CD4-positive, CD25-positive, alpha-beta regulatory T cell (primary cell): ENCODE measurements around the gene PIEZO2. TPM values are rescaled to one million over a fixed set of nuclear protein-coding genes. Genes with fewer than 3 reads are reported as not detected.

Source experiments
- ATAC-seq, 2 donors: fragments of 150-1000 bp; cut with Tn5 transposase; one replicate each; pipeline ENCODE4 v1.10.0; 2021; ENCODE audit warnings: low read depth in 2 of 2, moderate number of reproducible peaks in 2 of 2, moderate library complexity in 1 of 2
- DNase-seq, 3 donors: peaks; one replicate each; pipeline versions ENCODE4 v3.0.0 to v3.0.0-alpha.2; 2012 to 2022; ENCODE audit warnings: mixed read lengths in 1 of 3
- H3K27ac ChIP-seq: one replicate; pipeline ENCODE4 v1.7.0; 2013; ENCODE audit warnings: mild to moderate bottlenecking, low read length; ENCODE audit not compliant: insufficient read depth, poor library complexity, severe bottlenecking
- H3K27me3 ChIP-seq: one replicate; pipeline ENCODE4 v1.7.0; 2013; ENCODE audit warnings: low read length; ENCODE audit not compliant: control insufficient read depth, insufficient read depth
- H3K36me3 ChIP-seq: one replicate; pipeline ENCODE4 v1.7.0; 2013; ENCODE audit warnings: mild to moderate bottlenecking, low read length, moderate library complexity; ENCODE audit not compliant: control insufficient read depth, insufficient read depth
- H3K4me1 ChIP-seq: 2 replicates; pipeline ENCODE4 v1.7.0; 2013; ENCODE audit warnings: mild to moderate bottlenecking, low read length; ENCODE audit not compliant: insufficient read depth, control insufficient read depth, poor library complexity, severe bottlenecking
- H3K4me3 ChIP-seq: one replicate; pipeline ENCODE4 v1.7.0; 2013; ENCODE audit warnings: low read depth, mild to moderate bottlenecking, low read length, moderate library complexity
- H3K9me3 ChIP-seq, 2 experiments: 1 replicate in 1 of 2; 2 replicates in 1 of 2; pipeline ENCODE4 v1.7.0; 2013; ENCODE audit warnings: low read length in 2 of 2, mild to moderate bottlenecking in 1 of 2, moderate library complexity in 1 of 2; ENCODE audit not compliant: control insufficient read depth in 2 of 2
- H3K27ac Mint-ChIP-seq, 3 donors: one replicate each; pipeline ENCODE4 v1.8.0; 2020 to 2022; ENCODE audit warnings: mild to moderate bottlenecking in 3 of 3, mixed read lengths in 3 of 3, moderate library complexity in 2 of 3
- H3K27me3 Mint-ChIP-seq: one replicate; pipeline ENCODE4 v1.8.0; 2022; ENCODE audit warnings: mild to moderate bottlenecking, mixed read lengths
- H3K36me3 Mint-ChIP-seq: one replicate; pipeline ENCODE4 v1.8.0; 2020; ENCODE audit warnings: mixed read lengths
- H3K4me1 Mint-ChIP-seq, 4 donors: one replicate each; pipeline ENCODE4 v1.8.0; 2020 to 2022; ENCODE audit warnings: mixed read lengths in 4 of 4, mild to moderate bottlenecking in 1 of 4
- H3K4me3 Mint-ChIP-seq, 4 donors: one replicate each; pipeline ENCODE4 v1.8.0; 2020 to 2022; ENCODE audit warnings: mild to moderate bottlenecking in 4 of 4, mixed read lengths in 4 of 4, moderate library complexity in 3 of 4
- H3K9me3 Mint-ChIP-seq, 7 donors: one replicate each; pipeline ENCODE4 v1.8.0; 2020 to 2022; ENCODE audit warnings: mixed read lengths in 7 of 7, mild to moderate bottlenecking in 3 of 7, moderate library complexity in 2 of 7
- polyA plus RNA-seq, 4 donors: library from polyadenylated mRNA; unstranded; fragments of 300-500 nt; fragmentation: Illumina TruSeq; gene quantifications; one replicate each; pipeline ENCODE4 v1.2.3, GENCODE V29; 2021
- total RNA-seq: library from RNA; stranded (reverse); gene quantifications from one replicate; pipeline ENCODE4 v1.2.3, GENCODE V29; 2022

Gene PIEZO2
- total and polyA plus RNA-seq, 5 donors from 2014 or later, result not detected

DNA sequence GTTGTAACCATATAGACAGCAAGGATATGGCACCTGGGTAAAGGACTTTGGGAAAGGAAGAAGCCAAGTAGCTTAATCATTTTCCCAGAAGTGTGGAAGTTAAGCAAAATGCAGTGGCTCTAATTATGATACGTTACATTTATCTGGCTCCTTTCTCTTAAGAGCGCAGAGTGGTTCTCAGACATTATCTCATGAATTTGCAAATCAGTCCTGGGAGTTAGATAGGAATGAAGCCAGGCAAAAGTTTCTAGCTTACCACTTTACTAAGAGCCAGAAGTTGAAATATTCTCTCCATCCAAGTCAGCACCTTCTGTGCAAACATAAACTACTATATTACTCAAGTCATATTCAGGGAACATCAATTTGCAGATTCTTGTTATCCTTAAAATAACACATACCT lies 10.9 kb upstream of the PIEZO2 start:
- Histone ChIP-seq H3K36me3 (no peaks in the 10 kb centered on the region), H3K27me3 (no peaks in the 10 kb centered on the region), H3K9me3 (no peaks in the 10 kb centered on the region), H3K27ac (no peak overlapping the region), H3K4me3 (no peak overlapping the region), H3K4me1 (no peaks in the 10 kb centered on the region)
- ATAC-seq (no peak), DNase-seq (no peak)
- H3K27ac Mint-ChIP-seq, result no peak overlapping the region
- no peak overlapping the region for H3K4me3 Mint-ChIP-seq
- no peaks in the 10 kb centered on the region for H3K36me3 Mint-ChIP-seq
- no peaks in the 10 kb centered on the region for H3K4me1 Mint-ChIP-seq
- H3K27me3 Mint-ChIP-seq, result no peaks in the 10 kb centered on the region
- peaks cover 0 to 3% (median 0%) of the 10 kb centered on the region in 7 donors for H3K9me3 Mint-ChIP-seq

DNA sequence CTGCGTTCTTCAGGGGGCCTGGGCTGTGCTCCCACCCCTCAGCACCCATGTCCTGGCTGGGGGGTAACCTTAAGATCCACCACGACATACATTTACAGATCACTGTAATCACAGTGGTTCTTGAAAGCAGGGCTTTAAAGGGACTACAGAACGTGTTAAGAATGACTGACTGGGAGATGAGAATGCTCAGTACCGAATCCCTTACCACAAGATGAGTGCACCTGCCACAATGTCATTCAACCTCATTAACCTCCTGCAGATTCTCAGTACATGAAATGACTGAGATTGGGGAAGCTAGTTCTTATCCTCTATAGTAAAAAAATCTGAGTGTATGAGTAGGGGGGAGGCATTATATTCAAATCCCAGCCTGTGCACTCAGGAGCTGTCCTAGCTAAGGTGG lies 10.5 kb upstream of the PIEZO2 start:
- Histone ChIP-seq H3K27me3 (no peaks in the 10 kb centered on the region), H3K27ac (no peak overlapping the region), H3K9me3 (no peaks in the 10 kb centered on the region), H3K36me3 (no peaks in the 10 kb centered on the region), H3K4me1 (no peaks in the 10 kb centered on the region), H3K4me3 (no peak overlapping the region)
- H3K9me3 Mint-ChIP-seq, result peaks cover 0 to 3% (median 0%) of the 10 kb centered on the region in 7 donors
- H3K4me3 Mint-ChIP-seq, result no peak overlapping the region
- H3K4me1 Mint-ChIP-seq, result no peaks in the 10 kb centered on the region
- DNase-seq (no peak), ATAC-seq (no peak)
- no peaks in the 10 kb centered on the region for H3K27me3 Mint-ChIP-seq
- H3K36me3 Mint-ChIP-seq, result no peaks in the 10 kb centered on the region
- H3K27ac Mint-ChIP-seq, result no peak overlapping the region

DNA sequence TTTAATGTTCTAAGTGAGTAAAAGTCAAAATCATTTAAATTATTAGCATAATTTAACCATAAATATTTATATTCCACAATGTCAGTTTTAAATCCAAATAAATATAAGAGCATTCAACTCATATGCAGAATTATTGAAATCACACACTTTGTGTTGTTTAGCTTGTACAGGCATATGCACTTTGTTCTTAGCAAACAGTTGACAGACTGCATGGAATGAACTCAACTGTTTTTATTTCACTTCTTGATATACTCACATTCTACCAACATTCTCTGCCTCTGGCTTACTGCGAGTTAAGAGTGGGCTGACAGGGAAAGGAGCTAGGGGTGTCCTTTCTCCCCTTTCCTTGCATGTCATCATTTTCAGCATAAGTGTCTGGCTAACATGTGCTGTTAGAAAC lies 7.6 kb upstream of the PIEZO2 start:
- DNase-seq (no peak), ATAC-seq (no peak)
- no peak overlapping the region for H3K4me3 Mint-ChIP-seq
- H3K9me3 ChIP-seq, result no peaks in the 10 kb centered on the region
- H3K9me3 Mint-ChIP-seq, result peaks cover 0 to 3% (median 0%) of the 10 kb centered on the region in 7 donors
- H3K27me3 Mint-ChIP-seq, result peaks cover 8% of the 10 kb centered on the region
- H3K27ac Mint-ChIP-seq, result no peak overlapping the region
- no peaks in the 10 kb centered on the region for H3K27me3 ChIP-seq
- no peak overlapping the region for H3K4me3 ChIP-seq
- H3K36me3 ChIP-seq, result no peaks in the 10 kb centered on the region
- H3K36me3 Mint-ChIP-seq, result no peaks in the 10 kb centered on the region
- no peaks in the 10 kb centered on the region for H3K4me1 ChIP-seq
- no peak overlapping the region for H3K27ac ChIP-seq
- H3K4me1 Mint-ChIP-seq, result no peaks in the 10 kb centered on the region

DNA sequence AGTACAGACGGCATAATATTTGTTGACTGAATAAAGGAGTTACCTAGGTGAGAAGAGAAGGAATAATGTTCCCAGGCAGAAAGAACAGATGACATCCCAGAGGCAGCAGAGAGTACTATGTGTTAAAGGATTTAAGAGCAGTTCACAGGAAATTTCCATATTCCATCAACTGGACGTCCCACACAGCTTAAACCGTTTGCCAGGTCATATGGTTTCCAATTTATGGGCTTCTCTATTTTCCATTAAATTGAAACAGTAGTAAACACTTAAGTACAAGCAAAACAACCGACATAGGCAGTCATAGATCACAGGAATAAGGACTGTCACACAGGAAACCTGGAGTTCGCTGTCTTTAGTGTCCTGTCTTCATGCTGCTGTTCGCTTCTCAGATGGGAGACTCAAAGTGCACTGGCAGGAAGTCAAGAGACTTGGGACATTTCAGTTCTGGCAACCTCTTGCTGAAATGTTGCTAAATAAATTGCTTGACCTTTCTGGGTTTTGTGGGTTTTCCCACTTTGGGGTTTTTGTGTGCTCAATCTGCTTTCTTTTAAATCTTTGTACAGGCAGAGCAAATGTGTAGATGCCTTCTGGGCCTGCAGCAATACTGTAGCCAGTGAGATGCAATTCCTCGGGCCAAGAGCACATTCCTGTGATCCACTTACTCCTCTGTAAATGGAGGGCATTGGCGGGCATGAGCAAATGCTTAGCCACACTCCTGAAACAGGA lies 5.8 kb upstream of the PIEZO2 start:
- ATAC-seq (no peak), DNase-seq (no peak)
- H3K27me3 ChIP-seq, result no peaks in the 10 kb centered on the region
- Mint-ChIP-seq H3K27me3 (peaks cover 23% of the 10 kb centered on the region), H3K27ac (no peak overlapping the region), H3K9me3 (peaks cover 0 to 3% (median 0%) of the 10 kb centered on the region in 7 donors), H3K4me3 (no peak overlapping the region), H3K4me1 (no peaks in the 10 kb centered on the region), H3K36me3 (no peaks in the 10 kb centered on the region)
- no peak overlapping the region for H3K4me3 ChIP-seq
- H3K9me3 ChIP-seq, result no peaks in the 10 kb centered on the region
- no peak overlapping the region for H3K27ac ChIP-seq
- no peaks in the 10 kb centered on the region for H3K36me3 ChIP-seq
- H3K4me1 ChIP-seq, result no peaks in the 10 kb centered on the region

GRCh38 chr18:11154368-11154989 lies 5.1 kb upstream of the PIEZO2 start:
- H3K4me1 ChIP-seq, result no peaks in the 10 kb centered on the region
- H3K9me3 ChIP-seq, result no peaks in the 10 kb centered on the region
- H3K9me3 Mint-ChIP-seq, result peaks cover 0 to 3% (median 0%) of the 10 kb centered on the region in 7 donors
- no peaks in the 10 kb centered on the region for H3K36me3 ChIP-seq
- H3K27me3 Mint-ChIP-seq, result peaks cover 29% of the 10 kb centered on the region
- no peak overlapping the region for H3K27ac ChIP-seq
- H3K27me3 ChIP-seq, result no peaks in the 10 kb centered on the region
- no peak overlapping the region for H3K4me3 ChIP-seq
- no peak for ATAC-seq
- DNase-seq, result peak in 1 of 3 donors; percentile 30
- no peaks in the 10 kb centered on the region for H3K36me3 Mint-ChIP-seq
- H3K4me3 Mint-ChIP-seq, result no peak overlapping the region
- no peak overlapping the region for H3K27ac Mint-ChIP-seq
- no peaks in the 10 kb centered on the region for H3K4me1 Mint-ChIP-seq

DNA sequence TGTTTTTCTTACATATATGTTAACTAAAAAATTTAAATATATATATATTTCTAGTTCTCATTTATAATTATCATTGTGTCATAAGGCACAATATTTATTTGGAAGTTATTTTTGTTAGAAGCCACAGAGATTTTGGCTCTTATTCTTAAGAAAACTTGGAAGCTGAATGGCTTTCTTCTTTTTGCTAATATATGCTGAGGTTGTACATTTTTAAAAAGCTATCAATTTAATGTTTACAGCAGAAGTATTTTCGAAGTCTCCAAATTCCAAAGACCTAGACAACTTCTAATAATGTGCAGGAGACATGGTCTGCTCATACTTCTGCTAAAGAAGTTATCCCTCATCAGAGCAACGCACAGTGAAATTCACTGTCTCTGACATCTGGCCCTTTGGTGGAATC lies 3.7 kb upstream of the PIEZO2 start:
- no peak for ATAC-seq
- Histone ChIP-seq H3K4me3 (no peak overlapping the region), H3K4me1 (no peaks in the 10 kb centered on the region), H3K36me3 (no peaks in the 10 kb centered on the region), H3K27me3 (no peaks in the 10 kb centered on the region), H3K9me3 (no peaks in the 10 kb centered on the region), H3K27ac (no peak overlapping the region)
- Mint-ChIP-seq H3K4me3 (no peak overlapping the region), H3K36me3 (no peaks in the 10 kb centered on the region), H3K4me1 (no peaks in the 10 kb centered on the region), H3K9me3 (peaks cover 0 to 3% (median 0%) of the 10 kb centered on the region in 7 donors), H3K27me3 (peaks cover 31% of the 10 kb centered on the region), H3K27ac (no peak overlapping the region)
- DNase-seq, result no peak

- Mint-ChIP-seq H3K27ac (peak overlapping the region in 1 of 3 donors; percentile 21), H3K36me3 (peaks cover 3% of the 10 kb centered on the region), H3K4me3 (peak overlapping the region in 1 of 4 donors; percentile 71), H3K4me1 (peaks cover 0 to 3% (median 0%) of the 10 kb centered on the region in 4 donors), H3K27me3 (peaks cover 47% of the 10 kb centered on the region), H3K9me3 (peaks cover 0 to 3% (median 0%) of the 10 kb centered on the region in 7 donors)
- H3K36me3 ChIP-seq, result no peaks in the 10 kb centered on the region
- DNase-seq (no peak), ATAC-seq (no peak)
- H3K4me1 ChIP-seq, result no peaks in the 10 kb centered on the region
- no peak overlapping the region for H3K27ac ChIP-seq
- H3K4me3 ChIP-seq, result no peak overlapping the region
- H3K9me3 ChIP-seq, result no peaks in the 10 kb centered on the region
- no peaks in the 10 kb centered on the region for H3K27me3 ChIP-seq
Measured at GRCh38 chr18:11150271-11150615, 874 bp upstream of the PIEZO2 start.
